Activated T-helper 9 cell treated with anti-CD3 and anti-CD28 coated beads, Interleukin-2, amount 50 U/mL, for 16 hours (primary cell): Measurements from ENCODE around the gene PXDC1.
"Not testable (repeated sequence)": the region's sequence is repeated elsewhere in the genome, so short reads cannot be mapped to it uniquely, and the experiment has no call there.

ENCODE experiments used
- DNase-seq: peaks from one replicate; pipeline ENCODE4 v3.0.0-alpha.2; 2020; ENCODE audit warnings: low read depth

PXDC1 gene

GRCh38 chr6:3731700-3732099, 19.8 kb downstream of the PXDC1 start:
- DNase-seq = no peak

GRCh38 chr6:3729603-3730344, 21.7 kb downstream of the PXDC1 start:
- DNase-seq = no peak

GRCh38 chr6:3727593-3728108, 23.9 kb downstream of the PXDC1 start:
- DNase-seq = no peak

- DNase-seq = no peak
Measured at GRCh38 chr6:3727036-3727435, 24.5 kb downstream of the PXDC1 start.

GRCh38 chr6:3726421-3726820, 25.1 kb downstream of the PXDC1 start:
- no peak for DNase-seq

GRCh38 chr6:3725145-3726047, 26.1 kb downstream of the PXDC1 start:
- DNase-seq = no peak

- DNase-seq = no peak
Measured at GRCh38 chr6:3724451-3725144, 26.9 kb downstream of the PXDC1 start.

GRCh38 chr6:3723966-3724365, 27.5 kb downstream of the PXDC1 start:
- no peak for DNase-seq

GRCh38 chr6:3723251-3723650, 28.3 kb downstream of the PXDC1 start:
- DNase-seq = no peak

GRCh38 chr6:3722785-3723184, 28.7 kb downstream of the PXDC1 start:
- DNase-seq = no peak

- DNase-seq = no peak
Measured at GRCh38 chr6:3721810-3722621, 29.5 kb downstream of the PXDC1 start.

GRCh38 chr6:3720770-3721169, 30.7 kb downstream of the PXDC1 start:
- not testable (repeated sequence) for DNase-seq

GRCh38 chr6:3719462-3720308, 31.8 kb downstream of the PXDC1 start:
- no peak for DNase-seq

- DNase-seq = no peak
Measured at GRCh38 chr6:3718407-3718806, 33.1 kb downstream of the PXDC1 start.

GRCh38 chr6:3715285-3715684, 36.2 kb downstream of the PXDC1 start:
- no peak for DNase-seq

GRCh38 chr6:3714768-3715167, 36.7 kb downstream of the PXDC1 start:
- DNase-seq = no peak

GRCh38 chr6:3714111-3714510, 37.4 kb downstream of the PXDC1 start:
- DNase-seq = no peak

- DNase-seq = no peak
Measured at GRCh38 chr6:3712827-3713665, 38.5 kb downstream of the PXDC1 start.

GRCh38 chr6:3711776-3712175, 39.7 kb downstream of the PXDC1 start:
- DNase-seq = no peak

GRCh38 chr6:3710403-3710802, 41.1 kb downstream of the PXDC1 start:
- DNase-seq = no peak
